ENCODE measurements around the gene FGF3. TPM values are rescaled to one million over a fixed set of nuclear protein-coding genes. Genes with fewer than 3 reads are reported as not detected.

FGF3 gene
- total RNA-seq, 2 experiments from 2014 or later, result not detected

DNA sequence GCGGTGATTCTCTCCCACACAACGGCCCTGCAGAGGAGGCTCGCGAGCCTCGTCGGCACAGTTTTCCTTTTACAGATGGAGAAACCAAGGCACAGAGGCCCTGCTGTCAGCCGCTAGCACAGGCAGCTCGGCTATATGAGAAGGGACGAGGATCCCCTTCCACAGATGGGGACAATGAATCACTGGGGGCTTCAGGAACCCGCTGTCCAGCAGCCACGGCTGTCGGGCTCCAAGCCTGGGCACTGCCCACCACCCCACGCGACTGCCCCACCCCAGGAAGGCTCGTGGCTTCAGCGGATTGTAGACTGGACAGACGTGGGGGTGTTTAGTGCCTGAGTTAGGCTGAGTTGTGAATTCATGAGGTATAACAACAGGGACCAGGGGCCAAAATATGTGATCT is 17.2 kb upstream of the FGF3 start:
- CTCF ChIA-PET, result no interaction called here
- no peak overlapping the region for H3K4me3 Mint-ChIP-seq
- Histone ChIP-seq H3K36me3 (ENCODE audit: insufficient read depth, low read length) (no peaks in the 10 kb centered on the region), H3K4me1 (ENCODE audit: insufficient read depth, low read length) (no peaks in the 10 kb centered on the region), H3K27ac (ENCODE audit: low read depth in 1 of 2, low read length in 2 of 2) (no peak overlapping the region), H3K9me3 (ENCODE audit: control insufficient read depth in 1 of 2, insufficient read depth in 1 of 2, low read length in 2 of 2) (peaks cover 0 to 18% of the 10 kb centered on the region in 2 experiments), H3K4me3 (ENCODE audit: low read length) (no peak overlapping the region), H3K27me3 (ENCODE audit: control insufficient read depth in 1 of 2, insufficient read depth in 2 of 2, low read length in 2 of 2) (peaks cover 25 to 28% of the 10 kb centered on the region in 2 experiments)
- intact Hi-C loops (cut with DNase I, micrococcal nuclease), result no loop called here
- H3K27me3 Mint-ChIP-seq, result peaks cover 41% of the 10 kb centered on the region
- no peak for TF ChIP-seq CTCF (IDR thresholded peaks at IDR 0.05)
- no peak for ATAC-seq (ENCODE audit: poor library complexity)
- no peaks in the 10 kb centered on the region for H3K4me1 Mint-ChIP-seq (ENCODE audit: low read depth)
- POLR2A ChIA-PET, result no interaction called here
- no peaks in the 10 kb centered on the region for H3K36me3 Mint-ChIP-seq (ENCODE audit: low read depth)
- H3K27ac Mint-ChIP-seq, result no peak overlapping the region
- H3K9me3 Mint-ChIP-seq, result no peaks in the 10 kb centered on the region
- DNase-seq, result peak in 1 of 14 experiments; percentile 11

- H3K4me3 ChIP-seq (ENCODE audit: low read length), result no peak overlapping the region
- intact Hi-C loops (cut with DNase I, micrococcal nuclease), result no loop called here
- TF ChIP-seq CTCF (IDR thresholded peaks at IDR 0.05), result no peak
- CTCF ChIA-PET, result no interaction called here
- H3K36me3 ChIP-seq (ENCODE audit: insufficient read depth, low read length), result no peaks in the 10 kb centered on the region
- POLR2A ChIA-PET, result no interaction called here
- no peak overlapping the region for H3K27ac ChIP-seq (ENCODE audit: low read depth in 1 of 2, low read length in 2 of 2)
- DNase-seq (no peak), ATAC-seq (ENCODE audit: poor library complexity) (no peak)
- no peaks in the 10 kb centered on the region for H3K4me1 ChIP-seq (ENCODE audit: insufficient read depth, low read length)
- peaks cover 25 to 28% of the 10 kb centered on the region in 2 experiments for H3K27me3 ChIP-seq (ENCODE audit: control insufficient read depth in 1 of 2, insufficient read depth in 2 of 2, low read length in 2 of 2)
- Mint-ChIP-seq H3K36me3 (ENCODE audit: low read depth) (no peaks in the 10 kb centered on the region), H3K27me3 (peaks cover 38% of the 10 kb centered on the region), H3K4me3 (no peak overlapping the region), H3K9me3 (no peaks in the 10 kb centered on the region), H3K4me1 (ENCODE audit: low read depth) (no peaks in the 10 kb centered on the region), H3K27ac (no peak overlapping the region)
- peaks cover 0 to 9% of the 10 kb centered on the region in 2 experiments for H3K9me3 ChIP-seq (ENCODE audit: control insufficient read depth in 1 of 2, insufficient read depth in 1 of 2, low read length in 2 of 2)
Measured at GRCh38 chr11:69834811-69835800, 15.9 kb upstream of the FGF3 start.

GRCh38 chr11:69834251-69834650 is 15.0 kb upstream of the FGF3 start:
- no peaks in the 10 kb centered on the region for H3K9me3 Mint-ChIP-seq
- no peaks in the 10 kb centered on the region for H3K36me3 Mint-ChIP-seq (ENCODE audit: low read depth)
- H3K4me1 ChIP-seq (ENCODE audit: insufficient read depth, low read length), result no peaks in the 10 kb centered on the region
- no peak overlapping the region for H3K4me3 Mint-ChIP-seq
- H3K27me3 Mint-ChIP-seq, result peaks cover 38% of the 10 kb centered on the region
- POLR2A ChIA-PET, result no interaction called here
- peaks cover 25 to 28% of the 10 kb centered on the region in 2 experiments for H3K27me3 ChIP-seq (ENCODE audit: control insufficient read depth in 1 of 2, insufficient read depth in 2 of 2, low read length in 2 of 2)
- DNase-seq (peak in 1 of 14 experiments; percentile 2), ATAC-seq (ENCODE audit: poor library complexity) (no peak)
- no peak overlapping the region for H3K27ac ChIP-seq (ENCODE audit: low read depth in 1 of 2, low read length in 2 of 2)
- no peaks in the 10 kb centered on the region for H3K36me3 ChIP-seq (ENCODE audit: insufficient read depth, low read length)
- H3K9me3 ChIP-seq (ENCODE audit: control insufficient read depth in 1 of 2, insufficient read depth in 1 of 2, low read length in 2 of 2), result peaks cover 0 to 9% of the 10 kb centered on the region in 2 experiments
- CTCF ChIA-PET, result no interaction called here
- H3K27ac Mint-ChIP-seq, result no peak overlapping the region
- no peaks in the 10 kb centered on the region for H3K4me1 Mint-ChIP-seq (ENCODE audit: low read depth)
- no peak for TF ChIP-seq CTCF (IDR thresholded peaks at IDR 0.05)
- no peak overlapping the region for H3K4me3 ChIP-seq (ENCODE audit: low read length)
- intact Hi-C loops (cut with DNase I, micrococcal nuclease), result no loop called here

All from CD4-positive, alpha-beta T cell (primary cell).